Astrocyte (in vitro differentiated cells and primary cell): ENCODE data around the gene CES2.

ENCODE experiments used
- EZH2 ChIP-seq: IDR thresholded peaks from 2 replicates; pipeline ENCODE4 v1.6.1; 2012; ENCODE audit warnings: mild to moderate bottlenecking, low read length, inconsistent platforms; ENCODE audit not compliant: insufficient read depth
- TF ChIP-seq, protein P1 (sequence below): IDR thresholded peaks from 2 replicates; pipeline ENCODE4 v1.5.1; 2011; ENCODE audit warnings: low read depth, mild to moderate bottlenecking, inconsistent platforms, low read length, moderate library complexity; ENCODE audit not compliant: insufficient read depth

DNA sequence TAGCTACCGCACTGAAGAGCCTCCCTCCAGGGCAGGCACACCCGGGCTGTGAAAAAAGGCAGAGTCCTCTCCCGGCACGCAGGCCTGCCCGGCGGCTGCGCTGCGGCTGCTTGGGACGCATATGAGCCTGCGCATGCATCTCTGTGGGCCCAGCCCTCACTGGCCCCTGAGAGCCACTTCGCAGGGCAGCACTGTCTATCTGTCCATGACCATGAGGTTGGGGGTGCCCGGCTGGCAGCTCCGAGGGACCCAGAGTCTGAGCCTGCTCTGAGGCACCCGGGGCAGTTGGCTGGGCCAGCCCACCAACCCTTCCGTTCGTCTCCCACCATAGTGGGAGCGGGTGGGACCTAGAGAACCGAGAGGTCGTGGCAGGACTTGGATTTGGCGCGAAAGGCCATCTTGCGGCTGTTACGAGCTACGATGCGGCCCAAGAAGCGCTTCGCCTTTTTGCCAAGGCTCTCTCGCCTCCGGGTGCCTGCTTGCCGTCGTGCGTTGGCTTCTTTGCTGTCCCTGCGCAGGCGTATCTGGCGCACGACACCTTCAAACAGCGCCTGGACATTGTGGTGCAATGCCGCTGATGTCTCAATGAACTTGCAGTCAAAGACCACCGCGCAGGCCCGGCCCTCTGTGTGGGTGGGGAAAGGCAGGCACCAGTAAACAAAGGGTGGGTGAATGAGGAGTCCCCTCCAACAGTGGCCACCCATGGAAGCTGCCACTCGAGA, 13.4 kb upstream of the CES2 start:
- TF ChIP-seq, protein P1, sequence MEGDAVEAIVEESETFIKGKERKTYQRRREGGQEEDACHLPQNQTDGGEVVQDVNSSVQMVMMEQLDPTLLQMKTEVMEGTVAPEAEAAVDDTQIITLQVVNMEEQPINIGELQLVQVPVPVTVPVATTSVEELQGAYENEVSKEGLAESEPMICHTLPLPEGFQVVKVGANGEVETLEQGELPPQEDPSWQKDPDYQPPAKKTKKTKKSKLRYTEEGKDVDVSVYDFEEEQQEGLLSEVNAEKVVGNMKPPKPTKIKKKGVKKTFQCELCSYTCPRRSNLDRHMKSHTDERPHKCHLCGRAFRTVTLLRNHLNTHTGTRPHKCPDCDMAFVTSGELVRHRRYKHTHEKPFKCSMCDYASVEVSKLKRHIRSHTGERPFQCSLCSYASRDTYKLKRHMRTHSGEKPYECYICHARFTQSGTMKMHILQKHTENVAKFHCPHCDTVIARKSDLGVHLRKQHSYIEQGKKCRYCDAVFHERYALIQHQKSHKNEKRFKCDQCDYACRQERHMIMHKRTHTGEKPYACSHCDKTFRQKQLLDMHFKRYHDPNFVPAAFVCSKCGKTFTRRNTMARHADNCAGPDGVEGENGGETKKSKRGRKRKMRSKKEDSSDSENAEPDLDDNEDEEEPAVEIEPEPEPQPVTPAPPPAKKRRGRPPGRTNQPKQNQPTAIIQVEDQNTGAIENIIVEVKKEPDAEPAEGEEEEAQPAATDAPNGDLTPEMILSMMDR: no peak
- TF ChIP-seq EZH2: no peak
